SK-N-SH treated with all-trans-retinoic acid at 6 μM for 48 hours (cell line): Measurements from ENCODE around the gene ZNF777.

Source experiments
- ATAC-seq: fragments of 200-7000 bp; cut with Tn5 transposase; 3 replicates; pipeline ENCODE4 v1.9.1; 2020; ENCODE audit warnings: mild to moderate bottlenecking, moderate library complexity
- ARNTL ChIP-seq: fragments of 450-650 bp; formaldehyde crosslinking; IDR thresholded peaks from 2 replicates; pipeline ENCODE4 v1.5.0; 2020; ENCODE audit warnings: low read depth, mild to moderate bottlenecking, moderate library complexity, borderline replicate concordance
- BACH2 ChIP-seq: fragments of 250-450 bp; sonication (Bioruptor Pico); IDR thresholded peaks from 2 replicates; pipeline ENCODE4 v1.9.0; 2021; ENCODE audit warnings: mild to moderate bottlenecking, borderline replicate concordance
- CREB5 ChIP-seq: fragments of 250-450 bp; sonication (Bioruptor Pico); IDR thresholded peaks from 2 replicates; pipeline ENCODE4 v1.5.1; 2020; ENCODE audit warnings: low read depth, mild to moderate bottlenecking, moderate library complexity
- CSDC2 ChIP-seq: fragments of 250-450 bp; sonication (Bioruptor Pico); IDR thresholded peaks from 2 replicates; pipeline ENCODE4 v1.5.0; 2020; ENCODE audit warnings: mild to moderate bottlenecking, moderate library complexity
- CSRNP3 ChIP-seq: fragments of 250-450 bp; sonication (Bioruptor Pico); IDR thresholded peaks from 2 replicates; pipeline ENCODE4 v1.5.1; 2021; ENCODE audit warnings: mild to moderate bottlenecking, moderate library complexity
- ESRRG ChIP-seq: fragments of 250-450 bp; sonication (Bioruptor Pico); IDR thresholded peaks from 2 replicates; pipeline ENCODE4 v1.6.1; 2021; ENCODE audit warnings: mild to moderate bottlenecking
- GLIS3 ChIP-seq: fragments of 250-450 bp; sonication (Bioruptor Pico); IDR thresholded peaks from 2 replicates; pipeline ENCODE4 v1.5.0; 2020; ENCODE audit warnings: mild to moderate bottlenecking, moderate library complexity
- ISL1 ChIP-seq: fragments of 250-450 bp; sonication (Bioruptor Pico); IDR thresholded peaks from 2 replicates; pipeline ENCODE4 v2.1.2; 2022; ENCODE audit warnings: mild to moderate bottlenecking, moderate library complexity
- OSR1 ChIP-seq: fragments of 250-450 bp; sonication (Bioruptor Pico); IDR thresholded peaks from 2 replicates; pipeline ENCODE4 v1.8.0; 2022; ENCODE audit warnings: moderate library complexity, mild to moderate bottlenecking, inconsistent platforms
- PATZ1 ChIP-seq: fragments of 250-450 bp; sonication (Bioruptor Pico); IDR thresholded peaks from 2 replicates; pipeline ENCODE4 v1.8.0; 2020; ENCODE audit warnings: mild to moderate bottlenecking, moderate library complexity, borderline replicate concordance
- POU6F1 ChIP-seq: fragments of 250-450 bp; sonication (Bioruptor Pico); IDR thresholded peaks from 2 replicates; pipeline ENCODE4 v1.8.0; 2021; ENCODE audit warnings: low read depth, mild to moderate bottlenecking, moderate library complexity, borderline replicate concordance
- PPARA ChIP-seq: fragments of 250-450 bp; sonication (Bioruptor Pico); IDR thresholded peaks from 2 replicates; pipeline ENCODE4 v1.5.0; 2020; ENCODE audit warnings: mild to moderate bottlenecking, borderline replicate concordance
- RARB ChIP-seq: fragments of 250-450 bp; sonication (Bioruptor Pico); IDR thresholded peaks from 2 replicates; pipeline ENCODE4 v1.8.0; 2021; ENCODE audit warnings: mild to moderate bottlenecking, moderate library complexity
- SNAI2 ChIP-seq: fragments of 250-450 bp; sonication (Bioruptor Pico); IDR thresholded peaks from 2 replicates; pipeline ENCODE4 v1.5.0; 2020; ENCODE audit warnings: mild to moderate bottlenecking, moderate library complexity
- TCF4 ChIP-seq: fragments of 250-450 bp; sonication (Bioruptor Pico); IDR thresholded peaks from 2 replicates; pipeline ENCODE4 v1.8.0; 2021; ENCODE audit warnings: mild to moderate bottlenecking, moderate library complexity, borderline replicate concordance
- TOX ChIP-seq: fragments of 250-450 bp; sonication (Bioruptor Pico); IDR thresholded peaks from 2 replicates; pipeline ENCODE4 v1.8.0; 2021; ENCODE audit warnings: mild to moderate bottlenecking, moderate library complexity, borderline replicate concordance
- TSHZ2 ChIP-seq: fragments of 250-450 bp; sonication (Bioruptor Pico); IDR thresholded peaks from 2 replicates; pipeline ENCODE4 v1.5.0; 2020; ENCODE audit warnings: mild to moderate bottlenecking, moderate library complexity
- ZC3H10 ChIP-seq: fragments of 250-450 bp; sonication (Bioruptor Pico); IDR thresholded peaks from 2 replicates; pipeline ENCODE4 v1.5.1; 2021; ENCODE audit warnings: mild to moderate bottlenecking, moderate library complexity
- ZFP3 ChIP-seq: fragments of 250-450 bp; sonication (Bioruptor Pico); IDR thresholded peaks from 2 replicates; pipeline ENCODE4 v1.5.0; 2020; ENCODE audit warnings: mild to moderate bottlenecking, moderate library complexity
- ZFP30 ChIP-seq: fragments of 450-650 bp; formaldehyde crosslinking; IDR thresholded peaks from 2 replicates; pipeline ENCODE4 v1.5.0; 2022; ENCODE audit warnings: mild to moderate bottlenecking, moderate library complexity
- ZNF565 ChIP-seq: fragments of 450-650 bp; formaldehyde crosslinking; conservative IDR thresholded peaks from 2 replicates; pipeline ENCODE4 v1.5.0; 2020; ENCODE audit warnings: low read depth, mild to moderate bottlenecking, moderate library complexity
- ZNF70 ChIP-seq: fragments of 450-650 bp; formaldehyde crosslinking; IDR thresholded peaks from 2 replicates; pipeline ENCODE4 v1.5.0; 2020; ENCODE audit warnings: mild to moderate bottlenecking, moderate library complexity
- ZNF8 ChIP-seq: fragments of 450-650 bp; formaldehyde crosslinking; IDR thresholded peaks from 2 replicates; pipeline ENCODE4 v1.5.0; 2020; ENCODE audit warnings: mild to moderate bottlenecking, moderate library complexity

ZNF777 gene

GRCh38 chr7:149493366-149493765 is 32.5 kb upstream of the ZNF777 start:
- ATAC-seq: no peak
- no peak for TF ChIP-seq TCF4 (CRISPR knock-in tag)
- no peak for TF ChIP-seq ISL1 (CRISPR knock-in tag)
- TF ChIP-seq ZNF8 (CRISPR knock-in tag): no peak
- no peak for TF ChIP-seq ZNF70 (CRISPR knock-in tag)
- TF ChIP-seq ZC3H10 (CRISPR knock-in tag): no peak
- no peak for TF ChIP-seq OSR1 (CRISPR knock-in tag)
- TF ChIP-seq CSRNP3 (CRISPR knock-in tag): no peak
- no peak for TF ChIP-seq POU6F1 (CRISPR knock-in tag)
- TF ChIP-seq PPARA (CRISPR knock-in tag): no peak
- TF ChIP-seq TSHZ2: no peak
- TF ChIP-seq ESRRG (CRISPR knock-in tag): no peak
- no peak for TF ChIP-seq PATZ1
- TF ChIP-seq GLIS3 (CRISPR knock-in tag): no peak
- TF ChIP-seq CREB5: no peak
- TF ChIP-seq TOX (CRISPR knock-in tag): no peak
- TF ChIP-seq BACH2 (CRISPR knock-in tag): no peak
- TF ChIP-seq ZFP30 (CRISPR knock-in tag): no peak
- TF ChIP-seq ZNF565 (CRISPR knock-in tag): no peak
- TF ChIP-seq ARNTL: no peak
- TF ChIP-seq RARB: no peak

- no peak; the same call in 2 of the 3 replicates for ATAC-seq
- no peak for TF ChIP-seq CSDC2 (CRISPR knock-in tag)
- TF ChIP-seq ZFP3 (CRISPR knock-in tag): no peak
- TF ChIP-seq, all 23 proteins: peak for 0
Observed at GRCh38 chr7:149490083-149490760, 29.4 kb upstream of the ZNF777 start.

- ATAC-seq: peak; percentile 83
- no peak for TF ChIP-seq SNAI2 (CRISPR knock-in tag)
- no peak for TF ChIP-seq ZNF8 (CRISPR knock-in tag)
- no peak for TF ChIP-seq CSDC2 (CRISPR knock-in tag)
- no peak for TF ChIP-seq CREB5
- no peak for TF ChIP-seq ISL1 (CRISPR knock-in tag)
- no peak for TF ChIP-seq ZFP30 (CRISPR knock-in tag)
- TF ChIP-seq CSRNP3 (CRISPR knock-in tag): no peak
- no peak for TF ChIP-seq ARNTL
- TF ChIP-seq ESRRG (CRISPR knock-in tag): no peak
Observed at GRCh38 chr7:149489391-149490024, 28.6 kb upstream of the ZNF777 start.
